Adrenal gland (tissue), 5 donors: ENCODE results near the gene LMO7.

ENCODE experiments used
- POLR2A ChIP-seq, 2 donors: fragments of 450-650 bp; IDR thresholded peaks; one replicate each; pipeline ENCODE4 v1.6.1; 2017; ENCODE audit warnings: antibody characterized with exemption in 2 of 2, mild to moderate bottlenecking in 2 of 2, moderate library complexity in 1 of 2
- TF ChIP-seq, protein P1 (sequence below), 6 experiments: fragments of 450-650 bp in 4 of 6; fragments of 200-600 bp in 2 of 6; sonication (generic) in 1 of 6; IDR thresholded peaks; 1 replicate in 5 of 6; 2 replicates in 1 of 6; pipeline versions ENCODE4 v1.5.1 to v1.8.0; 2016 to 2021; ENCODE audit warnings: antibody characterized with exemption in 6 of 6, mild to moderate bottlenecking in 2 of 6, moderate library complexity in 1 of 6
- donor health status: DM: no; HTN: no; CAD: no.

DNA sequence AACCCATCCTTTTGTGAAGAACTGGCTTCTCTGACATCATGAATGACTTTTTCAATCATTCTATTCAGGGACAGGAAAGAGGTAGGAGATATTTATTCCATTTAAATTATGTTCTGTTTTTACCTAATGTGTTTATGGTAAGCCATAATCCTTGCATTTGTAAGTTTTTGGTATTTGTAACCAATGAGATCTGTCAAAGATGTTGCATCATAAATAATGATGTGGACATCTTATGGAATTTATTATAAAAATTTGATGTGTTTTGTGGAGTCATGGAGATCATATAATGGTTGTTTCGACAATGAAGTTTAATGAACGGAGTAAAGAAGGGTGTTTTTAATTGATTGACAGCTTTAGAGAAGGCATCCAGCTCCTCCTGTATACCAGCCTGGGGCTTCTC is 67.6 kb downstream of the LMO7 start:
- TF ChIP-seq, protein P1, sequence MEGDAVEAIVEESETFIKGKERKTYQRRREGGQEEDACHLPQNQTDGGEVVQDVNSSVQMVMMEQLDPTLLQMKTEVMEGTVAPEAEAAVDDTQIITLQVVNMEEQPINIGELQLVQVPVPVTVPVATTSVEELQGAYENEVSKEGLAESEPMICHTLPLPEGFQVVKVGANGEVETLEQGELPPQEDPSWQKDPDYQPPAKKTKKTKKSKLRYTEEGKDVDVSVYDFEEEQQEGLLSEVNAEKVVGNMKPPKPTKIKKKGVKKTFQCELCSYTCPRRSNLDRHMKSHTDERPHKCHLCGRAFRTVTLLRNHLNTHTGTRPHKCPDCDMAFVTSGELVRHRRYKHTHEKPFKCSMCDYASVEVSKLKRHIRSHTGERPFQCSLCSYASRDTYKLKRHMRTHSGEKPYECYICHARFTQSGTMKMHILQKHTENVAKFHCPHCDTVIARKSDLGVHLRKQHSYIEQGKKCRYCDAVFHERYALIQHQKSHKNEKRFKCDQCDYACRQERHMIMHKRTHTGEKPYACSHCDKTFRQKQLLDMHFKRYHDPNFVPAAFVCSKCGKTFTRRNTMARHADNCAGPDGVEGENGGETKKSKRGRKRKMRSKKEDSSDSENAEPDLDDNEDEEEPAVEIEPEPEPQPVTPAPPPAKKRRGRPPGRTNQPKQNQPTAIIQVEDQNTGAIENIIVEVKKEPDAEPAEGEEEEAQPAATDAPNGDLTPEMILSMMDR (IDR thresholded peaks at IDR 0.05), result no peak
- TF ChIP-seq POLR2A (IDR thresholded peaks at IDR 0.05), result no peak
